ENCODE data around the gene AOC3.

DNA sequence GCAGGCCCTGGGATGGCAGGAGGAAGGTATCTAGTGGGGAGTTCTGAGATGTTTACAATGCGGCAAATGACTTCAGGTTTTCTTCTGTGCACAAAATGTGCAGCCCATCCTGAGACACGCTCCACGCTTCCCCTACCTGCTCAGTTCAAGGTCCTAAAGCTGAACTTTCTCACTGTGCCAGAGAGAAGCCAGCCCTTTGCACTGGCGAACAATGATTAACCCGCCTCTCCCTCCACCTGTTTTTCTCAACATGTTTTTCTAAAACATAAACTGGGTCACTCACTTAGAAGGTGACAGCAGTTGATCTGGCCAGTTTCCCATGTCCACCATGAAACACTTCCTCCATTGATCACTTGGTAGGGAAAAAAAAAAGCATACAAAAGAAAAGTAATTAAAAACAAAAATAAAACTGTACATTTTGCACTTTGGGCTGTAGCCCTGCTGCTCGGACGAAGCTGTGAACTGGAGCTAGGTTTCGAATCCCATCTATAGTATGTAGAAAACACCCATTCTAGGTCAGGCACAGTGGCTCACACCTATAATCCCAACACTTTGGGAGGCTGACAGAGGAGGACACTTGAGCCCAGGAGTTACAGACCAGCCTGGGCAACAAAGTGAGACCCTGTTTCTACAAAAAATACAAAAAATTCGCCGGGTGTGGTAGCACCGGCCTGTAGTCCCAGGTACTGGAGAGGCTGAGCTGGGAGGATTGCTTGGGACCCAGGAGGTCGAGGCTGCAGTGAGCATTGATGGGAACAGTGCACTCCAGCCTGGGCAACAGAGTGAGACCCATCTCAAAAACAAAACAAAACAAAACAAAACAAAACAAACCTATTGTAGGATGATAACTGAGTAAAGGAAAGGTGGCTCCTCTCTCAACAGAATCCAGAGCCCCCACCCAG lies 43.5 kb downstream of the AOC3 start:
- TF ChIP-seq SP1 (IDR thresholded peaks at IDR 0.05) (no peak), FOXM1 (IDR thresholded peaks at IDR 0.05; ENCODE audit: borderline replicate concordance) (no peak), TARDBP (IDR thresholded peaks at IDR 0.05) (no peak), ZNF384 (IDR thresholded peaks at IDR 0.05) (no peak), HDGF (IDR thresholded peaks at IDR 0.05; ENCODE audit: borderline replicate concordance) (no peak), BHLHE40 (IDR thresholded peaks at IDR 0.05; ENCODE audit: borderline replicate concordance) (no peak), LEF1 (IDR thresholded peaks at IDR 0.05; ENCODE audit: borderline replicate concordance) (no peak), FOXA1 (IDR thresholded peaks at IDR 0.05) (no peak), FOXK2 (IDR thresholded peaks at IDR 0.05) (no peak), ARNT (IDR thresholded peaks at IDR 0.05) (no peak), SUZ12 (IDR thresholded peaks at IDR 0.05) (no peak), ELF4 (IDR thresholded peaks at IDR 0.05) (no peak), L3MBTL2 (conservative IDR thresholded peaks at IDR 0.05) (no peak)
